GM23248 (cell line): ENCODE data around the gene GVQW3. TPM values are rescaled to one million over a fixed set of nuclear protein-coding genes. Genes with fewer than 3 reads are reported as not detected.

ENCODE experiments used
- DNase-seq: peaks from one replicate; pipeline ENCODE4 v3.0.0-alpha.2; 2015
- H2AFZ ChIP-seq: fragments of 200-600 bp; sonication (generic); 2 replicates; pipeline ENCODE4 v1.6.1; 2016; ENCODE audit warnings: antibody characterized with exemption
- H3F3A ChIP-seq: fragments of 200-600 bp; sonication (generic); 2 replicates; pipeline ENCODE4 v1.6.1; 2016; ENCODE audit warnings: mild to moderate bottlenecking, antibody characterized with exemption, mixed run types; ENCODE audit not compliant: insufficient read depth
- H3K27ac ChIP-seq: fragments of 200-600 bp; sonication (generic); 2 replicates; pipeline ENCODE4 v1.5.1; 2016; ENCODE audit warnings: mild to moderate bottlenecking
- H3K27me3 ChIP-seq: fragments of 200-600 bp; sonication (generic); replicated peaks from 2 replicates; pipeline ENCODE4 v1.6.1; 2016; ENCODE audit warnings: mild to moderate bottlenecking; ENCODE audit not compliant: insufficient read depth
- H3K36me3 ChIP-seq: fragments of 200-600 bp; sonication (generic); 2 replicates; pipeline ENCODE4 v1.6.1; 2016; ENCODE audit warnings: low read depth, mild to moderate bottlenecking
- H3K4me1 ChIP-seq: fragments of 200-600 bp; sonication (generic); 2 replicates; pipeline ENCODE4 v1.6.1; 2016; ENCODE audit warnings: mild to moderate bottlenecking; ENCODE audit not compliant: insufficient read depth
- H3K4me2 ChIP-seq: fragments of 200-600 bp; sonication (generic); one replicate; pipeline ENCODE4 v1.6.1; 2016; ENCODE audit warnings: mild to moderate bottlenecking; ENCODE audit not compliant: unreplicated experiment
- H3K4me3 ChIP-seq: fragments of 200-600 bp; sonication (generic); 2 replicates; pipeline ENCODE4 v1.5.1; 2016; ENCODE audit warnings: mild to moderate bottlenecking
- H3K79me2 ChIP-seq: fragments of 200-600 bp; sonication (generic); 2 replicates; pipeline ENCODE4 v1.6.1; 2016; ENCODE audit warnings: mild to moderate bottlenecking; ENCODE audit not compliant: insufficient read depth
- H3K9ac ChIP-seq: fragments of 200-600 bp; sonication (generic); 2 replicates; pipeline ENCODE4 v1.6.1; 2016; ENCODE audit warnings: mild to moderate bottlenecking
- H3K9me2 ChIP-seq: fragments of 200-600 bp; sonication (generic); 2 replicates; pipeline ENCODE4 v1.6.1; 2016; ENCODE audit warnings: mixed run types, mild to moderate bottlenecking, moderate library complexity; ENCODE audit not compliant: insufficient read depth
- H3K9me3 ChIP-seq: fragments of 200-600 bp; sonication (generic); one replicate; pipeline ENCODE4 v1.6.1; 2017; ENCODE audit warnings: low read depth
- H4K20me1 ChIP-seq: fragments of 200-600 bp; sonication (generic); 2 replicates; pipeline ENCODE4 v1.6.0; 2016; ENCODE audit not compliant: insufficient read depth
- EZH2 ChIP-seq: fragments of 200-600 bp; sonication (generic); IDR thresholded peaks from 2 replicates; pipeline ENCODE4 v1.6.1; 2018; ENCODE audit warnings: antibody characterized with exemption, mild to moderate bottlenecking; ENCODE audit not compliant: insufficient read depth, poor library complexity, severe bottlenecking
- EZH2phosphoT487 ChIP-seq: fragments of 200-600 bp; sonication (generic); IDR thresholded peaks from 2 replicates; pipeline ENCODE4 v1.6.1; 2018; ENCODE audit warnings: antibody characterized with exemption, moderate library complexity, mild to moderate bottlenecking, low read depth; ENCODE audit not compliant: insufficient read depth
- WGBS, 2 experiments: methylation state at CpG; one replicate each; pipeline ENCODE4 v1.1.6; 2015 to 2017; ENCODE audit warnings: low lambda C conversion rate in 2 of 2, low coverage in 1 of 2; ENCODE audit errors: missing lambda C conversion rate in 2 of 2; 5-methylcytosine and 5-hydroxymethylcytosine counted together
- in situ Hi-C: fragments of 300-500 bp; cut with MboI; formaldehyde crosslinking; loops from 2 replicates; pipeline ENCODE4 v1.15.0; 2020
- polyA plus RNA-seq: library from polyadenylated mRNA; unstranded; fragments of >200 nt; fragmentation: Nextera tagmentation; extraction: Ambion mirVana; gene quantifications from 2 replicates; pipeline ENCODE4 v1.2.1, GENCODE V29; 2016
- total RNA-seq: library from RNA; depleted of rRNA; stranded (reverse); fragments of >200 nt; shearing (Covaris generic); gene quantifications from 2 replicates; pipeline ENCODE4 v1.2.3, GENCODE V29; 2014

The GVQW3 gene
- total and polyA plus RNA-seq, 2 experiments from 2014 or later: 0.54 to 0.76 TPM

GRCh38 chr11:76365038-76365679 lies 16.0 kb upstream of the GVQW3 start:
- no peak overlapping the region for H3K4me3 ChIP-seq
- WGBS, 2 experiments: 89 to 90% methylated on average over 16 of the region's 16 CpGs
- in situ Hi-C loops: no loop called here

DNA sequence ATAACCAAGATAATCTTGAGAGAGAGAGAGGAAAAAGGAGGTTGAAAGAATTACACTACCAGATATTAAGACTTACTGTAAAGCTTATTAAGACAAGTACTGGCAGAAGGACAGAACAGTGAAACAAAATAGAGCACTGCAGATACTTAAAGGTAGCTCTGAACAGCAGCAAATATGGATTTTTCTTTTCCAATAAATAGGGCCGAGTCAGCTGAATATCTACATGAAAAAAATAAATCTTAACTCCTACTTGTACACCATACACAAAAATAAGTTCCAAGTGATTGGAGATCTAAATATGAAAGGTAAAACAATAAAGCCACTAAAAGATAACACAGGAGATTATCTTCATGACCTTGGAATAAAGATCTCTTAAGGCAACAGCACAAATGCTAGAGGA lies 12.6 kb upstream of the GVQW3 start:
- in situ Hi-C loops: no loop called here
- no peak overlapping the region for H3K4me2 ChIP-seq
- no peak overlapping the region for H3K4me3 ChIP-seq
- H3K9me3 ChIP-seq: no peaks in the 10 kb centered on the region
- no peak overlapping the region for H2AFZ ChIP-seq
- no peaks in the 10 kb centered on the region for H3K27me3 ChIP-seq
- peaks cover 9% of the 10 kb centered on the region for H3K4me1 ChIP-seq
- H4K20me1 ChIP-seq: no peaks in the 10 kb centered on the region
- H3K9ac ChIP-seq: no peak overlapping the region
- peaks cover 16% of the 10 kb centered on the region for H3F3A ChIP-seq
- peaks cover 98% of the 10 kb centered on the region for H3K79me2 ChIP-seq
- no peaks in the 10 kb centered on the region for H3K36me3 ChIP-seq
- H3K9me2 ChIP-seq: no peaks in the 10 kb centered on the region
- TF ChIP-seq EZH2 (no peak), EZH2phosphoT487 (no peak)
- WGBS, 2 experiments: 100% methylated on average over 1 of the region's 1 CpG
- no peak overlapping the region for H3K27ac ChIP-seq
- no peak for DNase-seq

More at GRCh38 chr11:76365038-76365679, 16.0 kb upstream of the GVQW3 start:
- Histone ChIP-seq H3K27ac (no peak overlapping the region), H3K36me3 (no peaks in the 10 kb centered on the region), H3K9me3 (no peaks in the 10 kb centered on the region), H3K4me2 (no peak overlapping the region), H3K9me2 (no peaks in the 10 kb centered on the region), H3K4me1 (peaks cover 11% of the 10 kb centered on the region), H3K27me3 (no peaks in the 10 kb centered on the region), H3K79me2 (peaks cover 93% of the 10 kb centered on the region), H3K9ac (no peak overlapping the region), H2AFZ (no peak overlapping the region), H3F3A (no peaks in the 10 kb centered on the region), H4K20me1 (no peaks in the 10 kb centered on the region)
- no peak for DNase-seq
- TF ChIP-seq EZH2 (no peak), EZH2phosphoT487 (no peak)

DNA sequence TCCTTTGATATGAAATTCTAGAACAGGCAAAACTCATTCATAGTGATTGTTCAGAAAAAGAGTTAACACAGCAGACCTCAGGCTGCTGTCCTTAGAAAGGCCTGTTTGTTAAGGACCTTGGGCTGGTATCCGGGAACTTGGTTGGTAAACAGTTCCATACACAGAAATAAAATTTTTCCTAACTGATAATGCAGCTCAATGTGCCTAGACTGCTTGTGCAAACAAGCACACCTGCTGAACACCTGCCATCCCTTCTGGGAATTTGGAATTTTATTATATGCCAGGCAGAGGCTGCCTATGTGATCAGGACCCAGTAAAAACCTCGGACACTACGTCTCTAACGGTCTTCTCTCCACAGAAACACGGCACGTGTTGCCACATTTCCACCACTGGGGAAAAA lies 11.7 kb upstream of the GVQW3 start:
- Histone ChIP-seq H3K9ac (no peak overlapping the region), H3K4me3 (no peak overlapping the region), H3K27ac (no peak overlapping the region), H3K27me3 (no peaks in the 10 kb centered on the region), H3K9me3 (no peaks in the 10 kb centered on the region), H3K9me2 (no peaks in the 10 kb centered on the region), H3K36me3 (no peaks in the 10 kb centered on the region), H2AFZ (no peak overlapping the region), H3K4me2 (no peak overlapping the region), H3K79me2 (peaks cover 98% of the 10 kb centered on the region), H3K4me1 (peaks cover 14% of the 10 kb centered on the region), H4K20me1 (no peaks in the 10 kb centered on the region), H3F3A (peaks cover 16% of the 10 kb centered on the region)
- no peak for DNase-seq
- in situ Hi-C loops: no loop called here
- 71 to 76% methylated on average over 6 of the region's 6 CpGs for WGBS, 2 experiments
- no peak for TF ChIP-seq EZH2
- no peak for TF ChIP-seq EZH2phosphoT487

GRCh38 chr11:76371170-76371569 lies 10.0 kb upstream of the GVQW3 start:
- Histone ChIP-seq H2AFZ (no peak overlapping the region), H3K27me3 (no peaks in the 10 kb centered on the region), H4K20me1 (no peaks in the 10 kb centered on the region), H3K36me3 (no peaks in the 10 kb centered on the region), H3K4me2 (peak overlapping the region; percentile 43), H3K79me2 (peaks cover 98% of the 10 kb centered on the region), H3K9me2 (no peaks in the 10 kb centered on the region), H3F3A (peaks cover 16% of the 10 kb centered on the region), H3K4me1 (peaks cover 22% of the 10 kb centered on the region), H3K9me3 (no peaks in the 10 kb centered on the region), H3K9ac (peak overlapping the region; percentile 19), H3K27ac (peak overlapping the region; percentile 49), H3K4me3 (no peak overlapping the region)
- in situ Hi-C loops: no loop called here
- DNase-seq: peak; percentile 91
- WGBS, 2 experiments: 23 to 35% methylated on average over 3 of the region's 3 CpGs
- no peak for TF ChIP-seq EZH2
- TF ChIP-seq EZH2phosphoT487: no peak
